Kidney (tissue), 14 donors: ENCODE data around the gene SMAD4. TPM values are rescaled to one million over a fixed set of nuclear protein-coding genes. Genes with fewer than 3 reads are reported as not detected.

Experiments used
- DNase-seq, 5 donors: peaks; one replicate each; pipeline ENCODE4 v3.0.0-alpha.2; 2013 to 2020
- FAIRE-seq: peaks from 2 replicates; lab custom pipeline; 2012; peaks lifted over from hg19 to GRCh38; lab: Jason Lieb, UNC
- H3K27ac ChIP-seq, 2 donors: one replicate each; pipeline ENCODE4 v1.7.0; 2013; ENCODE audit warnings: low read depth in 2 of 2, low read length in 2 of 2, inconsistent platforms in 1 of 2
- H3K27me3 ChIP-seq: one replicate; pipeline ENCODE4 v1.7.1; 2013; ENCODE audit warnings: low read length, inconsistent platforms; ENCODE audit not compliant: control insufficient read depth, insufficient read depth
- H3K36me3 ChIP-seq, 3 donors: one replicate each; pipeline versions ENCODE4 v1.7.0 to v1.7.1; 2013; ENCODE audit warnings: low read length in 3 of 3, control low read depth in 1 of 3, inconsistent platforms in 1 of 3; ENCODE audit not compliant: insufficient read depth in 3 of 3, control insufficient read depth in 2 of 3
- H3K4me1 ChIP-seq, 3 donors: one replicate each; pipeline versions ENCODE4 v1.7.0 to v1.7.1; 2013; ENCODE audit warnings: low read length in 3 of 3, inconsistent platforms in 1 of 3, low read depth in 1 of 3; ENCODE audit not compliant: control insufficient read depth in 2 of 3, insufficient read depth in 2 of 3
- H3K4me3 ChIP-seq, 3 donors: one replicate each; pipeline versions ENCODE4 v1.7.0 to v1.8.1; 2013; ENCODE audit warnings: low read length in 3 of 3, control low read depth in 1 of 3, inconsistent platforms in 1 of 3
- H3K9ac ChIP-seq, 3 donors: one replicate each; pipeline versions ENCODE4 v1.7.0 to v1.7.1; 2013; ENCODE audit warnings: low read length in 3 of 3, control low read depth in 1 of 3, inconsistent platforms in 1 of 3
- H3K9me3 ChIP-seq, 3 donors: one replicate each; pipeline versions ENCODE4 v1.7.0 to v1.7.1; 2013; ENCODE audit warnings: low read length in 3 of 3, control low read depth in 1 of 3, inconsistent platforms in 1 of 3; ENCODE audit not compliant: control insufficient read depth in 2 of 3, insufficient read depth in 1 of 3
- intact Hi-C: fragments of 100-400 bp; cut with DNase I; formaldehyde crosslinking; loops from one replicate; pipeline ENCODE4 v1.11.1; 2022
- polyA plus RNA-seq: library from polyadenylated mRNA; stranded (reverse); fragments of 350-450 nt; fragmentation: Illumina TruSeq; extraction: RNeasy Lipid Tissue Mini Kit (QIAGEN cat#74804); gene quantifications from one replicate; pipeline ENCODE4 v1.2.3, GENCODE V29; 2014; ENCODE audit warnings: low read depth, low replicate concordance; ENCODE audit not compliant: insufficient read depth
- total RNA-seq: library from RNA; stranded (reverse); fragmentation: NEBNext Ultra II Directional; extraction: Animal tissue kit (Norgen Biotek cat#: 25700); gene quantifications from one replicate; pipeline ENCODE4 v1.2.1, GENCODE V29; 2021
- TF ChIP-seq, protein P1 (sequence below): IDR thresholded peaks from 3 replicates; pipeline ENCODE4 v1.5.1; 2012; ENCODE audit warnings: mild to moderate bottlenecking, moderate library complexity, borderline replicate concordance; ENCODE audit not compliant: insufficient read depth; ENCODE audit errors: extremely low read depth
- donor health status: control.
- donor health status: control.
- donor health status: control.
- donor health status: control.
- donor health status: control.
- donor health status: DM: yes; HTN: yes; CAD: no.
- donor health status: Normal renal cell carcinoma (clear cell type).

Gene SMAD4
- total and polyA plus RNA-seq, 2 donors from 2014 or later: 22.2 to 126 TPM

DNA sequence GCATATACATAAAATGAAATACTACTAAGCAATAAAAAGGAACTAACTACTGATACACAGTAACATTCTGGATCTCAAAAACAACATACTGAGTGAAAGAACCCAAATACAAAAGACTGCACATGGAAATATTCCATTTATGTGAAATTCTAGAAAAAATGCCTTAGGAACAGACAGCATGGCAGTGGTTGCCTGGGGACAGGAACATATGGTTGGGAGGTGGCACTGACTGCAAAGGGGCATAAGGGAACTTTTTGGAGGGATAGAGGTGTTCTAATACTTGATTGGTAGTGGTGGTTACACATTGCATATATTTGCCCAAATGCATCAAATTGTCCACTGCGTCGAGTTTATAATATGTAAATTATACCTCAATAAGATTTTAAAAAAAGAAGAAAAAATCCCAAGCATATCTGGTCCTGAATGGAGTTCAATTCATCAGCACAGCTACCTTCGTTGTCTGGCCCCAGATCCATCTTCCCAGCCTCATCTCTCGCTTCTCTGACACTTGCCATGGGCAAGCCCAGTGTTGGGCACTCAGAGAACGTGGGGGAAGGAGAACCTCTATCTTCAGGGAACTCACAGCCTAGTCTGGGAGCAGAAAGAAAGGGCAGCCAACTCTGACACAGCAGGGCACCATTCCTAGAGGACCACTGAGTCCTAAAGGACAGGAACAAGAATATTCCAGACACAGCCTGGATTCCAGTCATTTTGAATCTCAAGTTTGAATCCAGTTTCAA, 8.6 kb upstream of the SMAD4 start:
- TF ChIP-seq, protein P1, sequence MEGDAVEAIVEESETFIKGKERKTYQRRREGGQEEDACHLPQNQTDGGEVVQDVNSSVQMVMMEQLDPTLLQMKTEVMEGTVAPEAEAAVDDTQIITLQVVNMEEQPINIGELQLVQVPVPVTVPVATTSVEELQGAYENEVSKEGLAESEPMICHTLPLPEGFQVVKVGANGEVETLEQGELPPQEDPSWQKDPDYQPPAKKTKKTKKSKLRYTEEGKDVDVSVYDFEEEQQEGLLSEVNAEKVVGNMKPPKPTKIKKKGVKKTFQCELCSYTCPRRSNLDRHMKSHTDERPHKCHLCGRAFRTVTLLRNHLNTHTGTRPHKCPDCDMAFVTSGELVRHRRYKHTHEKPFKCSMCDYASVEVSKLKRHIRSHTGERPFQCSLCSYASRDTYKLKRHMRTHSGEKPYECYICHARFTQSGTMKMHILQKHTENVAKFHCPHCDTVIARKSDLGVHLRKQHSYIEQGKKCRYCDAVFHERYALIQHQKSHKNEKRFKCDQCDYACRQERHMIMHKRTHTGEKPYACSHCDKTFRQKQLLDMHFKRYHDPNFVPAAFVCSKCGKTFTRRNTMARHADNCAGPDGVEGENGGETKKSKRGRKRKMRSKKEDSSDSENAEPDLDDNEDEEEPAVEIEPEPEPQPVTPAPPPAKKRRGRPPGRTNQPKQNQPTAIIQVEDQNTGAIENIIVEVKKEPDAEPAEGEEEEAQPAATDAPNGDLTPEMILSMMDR: no peak
- Histone ChIP-seq H3K27me3 (no peaks in the 10 kb centered on the region), H3K9me3 (no peaks in the 10 kb centered on the region), H3K4me3 (no peak overlapping the region), H3K36me3 (no peaks in the 10 kb centered on the region), H3K9ac (no peak overlapping the region), H3K4me1 (no peaks in the 10 kb centered on the region), H3K27ac (no peak overlapping the region)
- intact Hi-C loops: no loop called here
- DNase-seq (no peak), FAIRE-seq (no peak)

DNA sequence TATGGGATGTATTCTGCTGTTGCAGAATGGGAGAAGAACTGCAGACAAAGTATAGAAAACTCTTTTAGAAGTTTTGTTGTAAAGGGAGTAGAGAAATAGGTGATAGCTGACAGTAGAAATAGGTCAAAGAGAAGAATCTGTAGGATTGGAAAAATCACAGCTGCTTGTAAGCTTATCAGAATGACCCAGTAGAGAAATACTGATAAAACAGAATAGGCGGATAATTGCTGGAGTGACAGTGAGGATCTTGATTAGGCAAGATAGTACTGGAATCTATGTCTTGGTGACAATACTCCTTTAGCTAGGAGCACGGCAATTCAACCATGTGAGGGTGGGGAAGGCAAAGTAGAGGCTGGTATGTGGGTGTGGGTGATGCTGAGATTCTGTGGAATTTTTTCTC, 4.5 kb upstream of the SMAD4 start:
- Histone ChIP-seq H3K4me1 (peaks cover 0 to 5% (median 2%) of the 10 kb centered on the region in 3 donors), H3K9me3 (no peaks in the 10 kb centered on the region), H3K36me3 (no peaks in the 10 kb centered on the region), H3K4me3 (no peak overlapping the region), H3K27me3 (no peaks in the 10 kb centered on the region), H3K9ac (no peak overlapping the region), H3K27ac (no peak overlapping the region)
- intact Hi-C loops: no loop called here
- TF ChIP-seq, protein P1: no peak
- no peak for FAIRE-seq
- no peak for DNase-seq

DNA sequence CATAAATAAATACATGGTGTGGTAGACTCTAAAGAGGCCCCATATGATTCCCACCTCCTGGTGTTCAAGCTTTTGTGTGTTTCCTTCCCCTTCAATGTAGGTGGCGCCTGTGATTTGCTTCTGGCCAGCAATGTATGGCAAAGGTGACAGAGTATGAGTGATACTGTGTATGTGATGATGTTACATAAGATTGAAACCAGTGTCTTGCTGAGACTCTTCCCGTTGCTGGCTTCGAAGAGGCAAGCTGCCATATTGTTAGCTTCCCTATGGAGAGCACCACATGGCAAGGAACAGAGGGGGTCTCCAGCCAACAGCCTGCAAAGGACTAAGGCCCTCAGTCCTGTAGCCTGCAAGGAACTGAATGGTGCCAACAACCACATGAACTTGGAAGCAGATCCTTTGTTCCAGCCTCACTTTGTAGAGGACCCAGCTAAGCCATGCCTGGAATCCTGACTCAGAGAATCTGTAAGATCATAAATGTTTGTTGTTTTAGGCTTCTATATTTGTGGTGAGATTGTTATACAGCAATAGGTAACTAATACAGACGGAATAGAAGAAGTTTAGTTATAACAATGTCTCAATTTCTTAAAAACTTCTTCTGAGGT, 1.7 kb upstream of the SMAD4 start:
- intact Hi-C loops: no loop called here
- H3K27me3 ChIP-seq: no peaks in the 10 kb centered on the region
- H3K27ac ChIP-seq: no peak overlapping the region
- DNase-seq: no peak
- no peak for FAIRE-seq
- peaks cover 2 to 9% (median 2%) of the 10 kb centered on the region in 3 donors for H3K4me1 ChIP-seq
- no peaks in the 10 kb centered on the region for H3K36me3 ChIP-seq
- TF ChIP-seq, protein P1: no peak
- H3K9ac ChIP-seq: no peak overlapping the region
- no peak overlapping the region for H3K4me3 ChIP-seq
- H3K9me3 ChIP-seq: no peaks in the 10 kb centered on the region
